Hepatocyte (in vitro differentiated cells): ENCODE data around the gene THBS2.

Experiments
- CTCF ChIP-seq: fragments of 200-600 bp; sonication (generic); IDR thresholded peaks from 2 replicates; pipeline ENCODE4 v1.5.1; 2016; ENCODE audit warnings: antibody characterized with exemption, mild to moderate bottlenecking; ENCODE audit not compliant: poor library complexity
- EZH2phosphoT487 ChIP-seq: fragments of 200-600 bp; sonication (generic); IDR thresholded peaks from one replicate; pipeline ENCODE4 v1.6.1; 2018; ENCODE audit warnings: antibody characterized with exemption, mild to moderate bottlenecking, low read depth, moderate library complexity; ENCODE audit not compliant: unreplicated experiment, severe bottlenecking

GRCh38 chr6:169172946-169173345, 80.7 kb downstream of the THBS2 start:
- TF ChIP-seq CTCF (no peak), EZH2phosphoT487 (no peak)
